ENCODE data around the gene RABGEF1. TPM values are rescaled to one million over a fixed set of nuclear protein-coding genes. Genes with fewer than 3 reads are reported as not detected.

RABGEF1 gene
- total and polyA plus RNA-seq, 2 donors (not counting 3 experiments of a cell fraction or from before 2014, with no cell fraction given): 11.6 to 15.5 TPM

DNA sequence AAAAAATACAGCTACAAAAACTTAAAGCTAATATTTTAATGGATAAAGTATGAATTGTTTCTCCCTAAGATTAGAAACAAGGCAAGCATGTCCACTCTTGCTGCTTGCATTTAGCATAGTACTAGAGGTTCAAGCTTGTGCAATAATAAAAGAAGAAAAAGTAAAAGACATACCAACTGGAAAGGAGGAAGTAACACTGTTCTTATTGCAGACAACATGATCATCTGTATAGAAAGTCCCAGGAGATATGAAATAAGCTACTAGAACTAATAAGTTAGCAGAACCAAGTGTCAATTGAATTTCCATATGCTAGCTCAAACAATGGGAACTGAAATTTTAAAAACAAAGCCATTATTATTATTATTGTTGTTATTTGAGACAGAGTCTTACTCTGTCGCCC, 20.0 kb upstream of the RABGEF1 start:
- no peaks in the 10 kb centered on the region for H3K36me3 ChIP-seq (ENCODE audit: control insufficient read depth in 2 of 2, extremely low read depth in 1 of 2, insufficient read depth in 2 of 2, low read length in 2 of 2)
- H3K4me1 ChIP-seq (ENCODE audit: control insufficient read depth, extremely low read depth, insufficient read depth, low read length): no peaks in the 10 kb centered on the region
- no peak overlapping the region for H3K27ac ChIP-seq (ENCODE audit: insufficient read depth, low read depth, low read length)
- no peak for FAIRE-seq
- no peaks in the 10 kb centered on the region for H4K20me1 ChIP-seq (replicated peaks; ENCODE audit: control insufficient read depth, extremely low read depth, insufficient read depth, low read length)
- POLR2A ChIA-PET: no interaction called here
- CTCF ChIA-PET: no interaction called here
- H2AFZ ChIP-seq (ENCODE audit: low read depth, low read length): no peak overlapping the region
- no peak overlapping the region for H3K4me2 ChIP-seq (ENCODE audit: insufficient read depth, low read length)
- no peaks in the 10 kb centered on the region for H3K9me1 ChIP-seq (replicated peaks; ENCODE audit: control insufficient read depth, extremely low read depth, insufficient read depth, low read length)
- no peaks in the 10 kb centered on the region for H3K79me2 ChIP-seq (ENCODE audit: control insufficient read depth, insufficient read depth, low read length)
- no peak overlapping the region for H3K4me3 ChIP-seq (replicated peaks in 1 of 3; ENCODE audit: insufficient read depth in 1 of 3, low read depth in 1 of 3, low read length in 3 of 3)
- no peaks in the 10 kb centered on the region for H3K27me3 ChIP-seq (ENCODE audit: control insufficient read depth in 2 of 2, insufficient read depth in 2 of 2, low read length in 2 of 2)
- dilution Hi-C loops (cut with MboI; ENCODE audit: extremely low pct_ligation_motif_present, low sequenced_read_pairs): no loop called here
- TF ChIP-seq POLR2AphosphoS5 (IDR thresholded peaks at IDR 0.05; ENCODE audit: insufficient read depth, low read depth, low read length) (no peak), MYC (IDR thresholded peaks at IDR 0.05; ENCODE audit: low read depth, low read length) (no peak), EZH2 (IDR thresholded peaks at IDR 0.05; ENCODE audit: borderline replicate concordance, low read depth, low read length, severe bottlenecking) (no peak), POLR2A (IDR thresholded peaks at IDR 0.05; ENCODE audit: low read depth, low read length) (no peak), FOS (IDR thresholded peaks at IDR 0.05; ENCODE audit: borderline replicate concordance, insufficient read depth, low read length) (no peak), GATA2 (IDR thresholded peaks at IDR 0.05; ENCODE audit: insufficient read depth, insufficient read length, low read depth, low read length) (no peak), JUN (IDR thresholded peaks at IDR 0.05; ENCODE audit: borderline replicate concordance, insufficient read depth, insufficient read length, low read depth) (no peak)
- TF ChIP-seq, protein P1, sequence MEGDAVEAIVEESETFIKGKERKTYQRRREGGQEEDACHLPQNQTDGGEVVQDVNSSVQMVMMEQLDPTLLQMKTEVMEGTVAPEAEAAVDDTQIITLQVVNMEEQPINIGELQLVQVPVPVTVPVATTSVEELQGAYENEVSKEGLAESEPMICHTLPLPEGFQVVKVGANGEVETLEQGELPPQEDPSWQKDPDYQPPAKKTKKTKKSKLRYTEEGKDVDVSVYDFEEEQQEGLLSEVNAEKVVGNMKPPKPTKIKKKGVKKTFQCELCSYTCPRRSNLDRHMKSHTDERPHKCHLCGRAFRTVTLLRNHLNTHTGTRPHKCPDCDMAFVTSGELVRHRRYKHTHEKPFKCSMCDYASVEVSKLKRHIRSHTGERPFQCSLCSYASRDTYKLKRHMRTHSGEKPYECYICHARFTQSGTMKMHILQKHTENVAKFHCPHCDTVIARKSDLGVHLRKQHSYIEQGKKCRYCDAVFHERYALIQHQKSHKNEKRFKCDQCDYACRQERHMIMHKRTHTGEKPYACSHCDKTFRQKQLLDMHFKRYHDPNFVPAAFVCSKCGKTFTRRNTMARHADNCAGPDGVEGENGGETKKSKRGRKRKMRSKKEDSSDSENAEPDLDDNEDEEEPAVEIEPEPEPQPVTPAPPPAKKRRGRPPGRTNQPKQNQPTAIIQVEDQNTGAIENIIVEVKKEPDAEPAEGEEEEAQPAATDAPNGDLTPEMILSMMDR (IDR thresholded peaks at IDR 0.05; ENCODE audit: extremely low read depth in 1 of 2, insufficient read depth in 1 of 2, low read depth in 1 of 2, low read length in 2 of 2): no peak
- TF ChIP-seq, protein P2, sequence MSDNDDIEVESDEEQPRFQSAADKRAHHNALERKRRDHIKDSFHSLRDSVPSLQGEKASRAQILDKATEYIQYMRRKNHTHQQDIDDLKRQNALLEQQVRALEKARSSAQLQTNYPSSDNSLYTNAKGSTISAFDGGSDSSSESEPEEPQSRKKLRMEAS (IDR thresholded peaks at IDR 0.05; ENCODE audit: insufficient read depth, insufficient read length): no peak
- no peaks in the 10 kb centered on the region for H3K9me3 ChIP-seq (replicated peaks; ENCODE audit: control insufficient read depth, insufficient read depth, low read length)
- intact Hi-C loops (cut with micrococcal nuclease): no loop called here
- DNase-seq (ENCODE audit: low read depth, low spot score): no peak
- H3K9ac ChIP-seq (replicated peaks; ENCODE audit: extremely low read depth, insufficient read depth, low read length): no peak overlapping the region
- BruUV-seq (replicated peaks): no TSS peak

Data from endothelial cell of umbilical vein (primary cell).